Sigmoid colon (tissue), 4 donors: ENCODE results near the gene MYO5A.
"Not testable (repeated sequence)": the region's sequence is repeated elsewhere in the genome, so short reads cannot be mapped to it uniquely, and the experiment has no call there.

Experiments
- EP300 ChIP-seq, 4 donors: sonication (generic); formaldehyde crosslinking; IDR thresholded peaks; one replicate each; pipeline ENCODE4 v1.6.1; 2017; ENCODE audit warnings: antibody characterized with exemption in 4 of 4
- POLR2A ChIP-seq, 2 donors: fragments of 450-650 bp; IDR thresholded peaks; one replicate each; pipeline ENCODE4 v1.6.1; 2016; ENCODE audit warnings: antibody characterized with exemption in 2 of 2, mild to moderate bottlenecking in 2 of 2, moderate library complexity in 2 of 2
- TF ChIP-seq, protein P1 (sequence below), 4 experiments: fragments of 450-650 bp in 3 of 4; fragments of 200-600 bp in 1 of 4; IDR thresholded peaks; one replicate each; pipeline ENCODE4 v1.5.1; 2016 to 2019; ENCODE audit warnings: antibody characterized with exemption in 4 of 4, mild to moderate bottlenecking in 3 of 4, moderate library complexity in 2 of 4

DNA sequence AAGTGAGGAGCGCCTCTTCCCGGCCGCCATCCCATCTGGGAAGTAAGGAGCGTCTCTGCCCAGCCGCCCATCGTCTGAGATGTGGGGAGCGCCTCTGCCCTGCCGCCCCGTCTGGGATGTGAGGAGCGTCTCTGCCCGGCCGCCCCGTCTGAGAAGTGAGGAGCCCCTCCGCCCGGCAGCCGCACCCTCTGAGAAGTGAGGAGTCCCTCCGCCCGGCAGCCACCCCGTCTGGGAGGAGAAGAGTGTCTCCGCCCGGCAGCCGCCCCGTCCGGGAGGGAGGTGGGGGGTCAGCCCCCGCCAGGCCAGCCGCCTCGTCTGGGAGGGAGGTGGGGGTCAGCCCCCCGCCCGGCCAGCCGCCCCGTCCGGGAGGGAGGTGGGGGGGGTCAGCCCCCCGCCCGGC is 242.7 kb downstream of the MYO5A start:
- TF ChIP-seq, protein P1, sequence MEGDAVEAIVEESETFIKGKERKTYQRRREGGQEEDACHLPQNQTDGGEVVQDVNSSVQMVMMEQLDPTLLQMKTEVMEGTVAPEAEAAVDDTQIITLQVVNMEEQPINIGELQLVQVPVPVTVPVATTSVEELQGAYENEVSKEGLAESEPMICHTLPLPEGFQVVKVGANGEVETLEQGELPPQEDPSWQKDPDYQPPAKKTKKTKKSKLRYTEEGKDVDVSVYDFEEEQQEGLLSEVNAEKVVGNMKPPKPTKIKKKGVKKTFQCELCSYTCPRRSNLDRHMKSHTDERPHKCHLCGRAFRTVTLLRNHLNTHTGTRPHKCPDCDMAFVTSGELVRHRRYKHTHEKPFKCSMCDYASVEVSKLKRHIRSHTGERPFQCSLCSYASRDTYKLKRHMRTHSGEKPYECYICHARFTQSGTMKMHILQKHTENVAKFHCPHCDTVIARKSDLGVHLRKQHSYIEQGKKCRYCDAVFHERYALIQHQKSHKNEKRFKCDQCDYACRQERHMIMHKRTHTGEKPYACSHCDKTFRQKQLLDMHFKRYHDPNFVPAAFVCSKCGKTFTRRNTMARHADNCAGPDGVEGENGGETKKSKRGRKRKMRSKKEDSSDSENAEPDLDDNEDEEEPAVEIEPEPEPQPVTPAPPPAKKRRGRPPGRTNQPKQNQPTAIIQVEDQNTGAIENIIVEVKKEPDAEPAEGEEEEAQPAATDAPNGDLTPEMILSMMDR (IDR thresholded peaks at IDR 0.05): not testable (repeated sequence)
- TF ChIP-seq EP300, POLR2A (IDR thresholded peaks at IDR 0.05): not testable (repeated sequence)
